ENCODE measurements around the gene ZNF787.

ZNF787 gene

DNA sequence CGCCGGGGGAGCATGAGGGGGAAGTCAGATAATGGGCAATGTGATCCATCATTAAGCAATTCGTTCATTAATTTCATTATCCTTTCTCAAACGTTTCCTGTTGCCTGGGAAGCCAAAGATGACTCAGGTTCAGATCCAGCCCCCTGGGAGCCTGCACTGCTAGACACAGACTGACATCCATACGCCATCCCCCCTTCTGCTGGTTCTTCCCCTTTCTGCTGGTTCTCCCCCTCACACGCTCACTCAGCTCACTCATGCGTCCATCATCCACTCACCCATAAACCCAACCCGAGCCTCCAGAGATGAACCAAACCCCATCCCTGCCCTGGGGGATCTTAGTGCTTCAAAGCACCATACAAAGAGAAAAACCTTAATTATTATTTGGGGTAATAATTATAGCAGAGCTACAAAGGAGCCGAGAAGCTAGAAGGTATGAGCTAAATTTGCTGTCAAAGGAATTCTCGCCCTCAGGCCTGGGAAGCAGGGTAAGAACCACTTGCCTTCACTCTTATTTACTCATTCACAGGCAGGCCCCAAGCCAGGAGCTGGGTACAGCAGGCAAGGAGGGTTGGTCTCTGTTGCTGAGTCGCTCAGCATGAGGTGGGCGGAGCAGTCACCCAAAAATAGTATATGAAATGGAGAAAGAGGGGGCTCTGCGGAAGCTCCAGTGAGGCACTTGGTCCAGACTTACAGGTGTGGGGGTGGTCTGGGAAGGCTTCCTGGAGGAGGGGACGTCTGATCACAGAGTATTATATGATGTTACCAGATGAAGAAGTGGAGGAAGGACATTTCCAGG, 13.0 kb upstream of the ZNF787 start:
- no peaks in the 10 kb centered on the region for H4K20me1 ChIP-seq (ENCODE audit: insufficient read depth, low read length)
- no peaks in the 10 kb centered on the region for H3K27me3 ChIP-seq (ENCODE audit: insufficient read depth, low read length, poor library complexity)
- H3K27ac ChIP-seq (ENCODE audit: low read length), result no peak overlapping the region
- H2AFZ ChIP-seq (ENCODE audit: low read depth, low read length), result no peak overlapping the region
- H3K79me2 ChIP-seq (ENCODE audit: insufficient read depth, low read length), result no peaks in the 10 kb centered on the region
- no peak overlapping the region for H3K4me3 ChIP-seq (ENCODE audit: low read depth in 1 of 2, low read length in 2 of 2)
- no peak overlapping the region for H3K4me2 ChIP-seq (ENCODE audit: insufficient read depth, low read length)
- H3K36me3 ChIP-seq (ENCODE audit: insufficient read depth, low read length), result no peaks in the 10 kb centered on the region
- H3K9me3 ChIP-seq (ENCODE audit: insufficient read depth, low read length, severe bottlenecking), result no peaks in the 10 kb centered on the region
- DNase-seq (no peak), ATAC-seq (ENCODE audit: insufficient read depth, low read depth) (no peak)
- no peak for TF ChIP-seq EZH2 (IDR thresholded peaks at IDR 0.05; ENCODE audit: borderline replicate concordance, low read depth, low read length, severe bottlenecking)
- TF ChIP-seq, protein P1, sequence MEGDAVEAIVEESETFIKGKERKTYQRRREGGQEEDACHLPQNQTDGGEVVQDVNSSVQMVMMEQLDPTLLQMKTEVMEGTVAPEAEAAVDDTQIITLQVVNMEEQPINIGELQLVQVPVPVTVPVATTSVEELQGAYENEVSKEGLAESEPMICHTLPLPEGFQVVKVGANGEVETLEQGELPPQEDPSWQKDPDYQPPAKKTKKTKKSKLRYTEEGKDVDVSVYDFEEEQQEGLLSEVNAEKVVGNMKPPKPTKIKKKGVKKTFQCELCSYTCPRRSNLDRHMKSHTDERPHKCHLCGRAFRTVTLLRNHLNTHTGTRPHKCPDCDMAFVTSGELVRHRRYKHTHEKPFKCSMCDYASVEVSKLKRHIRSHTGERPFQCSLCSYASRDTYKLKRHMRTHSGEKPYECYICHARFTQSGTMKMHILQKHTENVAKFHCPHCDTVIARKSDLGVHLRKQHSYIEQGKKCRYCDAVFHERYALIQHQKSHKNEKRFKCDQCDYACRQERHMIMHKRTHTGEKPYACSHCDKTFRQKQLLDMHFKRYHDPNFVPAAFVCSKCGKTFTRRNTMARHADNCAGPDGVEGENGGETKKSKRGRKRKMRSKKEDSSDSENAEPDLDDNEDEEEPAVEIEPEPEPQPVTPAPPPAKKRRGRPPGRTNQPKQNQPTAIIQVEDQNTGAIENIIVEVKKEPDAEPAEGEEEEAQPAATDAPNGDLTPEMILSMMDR (IDR thresholded peaks at IDR 0.05; ENCODE audit: borderline replicate concordance, extremely low read depth, low read length, poor library complexity, severe bottlenecking), result no peak
- H3K4me1 ChIP-seq (ENCODE audit: insufficient read depth, low read length), result no peaks in the 10 kb centered on the region
- no peak overlapping the region for H3K9ac ChIP-seq (ENCODE audit: low read depth, low read length)

DNA sequence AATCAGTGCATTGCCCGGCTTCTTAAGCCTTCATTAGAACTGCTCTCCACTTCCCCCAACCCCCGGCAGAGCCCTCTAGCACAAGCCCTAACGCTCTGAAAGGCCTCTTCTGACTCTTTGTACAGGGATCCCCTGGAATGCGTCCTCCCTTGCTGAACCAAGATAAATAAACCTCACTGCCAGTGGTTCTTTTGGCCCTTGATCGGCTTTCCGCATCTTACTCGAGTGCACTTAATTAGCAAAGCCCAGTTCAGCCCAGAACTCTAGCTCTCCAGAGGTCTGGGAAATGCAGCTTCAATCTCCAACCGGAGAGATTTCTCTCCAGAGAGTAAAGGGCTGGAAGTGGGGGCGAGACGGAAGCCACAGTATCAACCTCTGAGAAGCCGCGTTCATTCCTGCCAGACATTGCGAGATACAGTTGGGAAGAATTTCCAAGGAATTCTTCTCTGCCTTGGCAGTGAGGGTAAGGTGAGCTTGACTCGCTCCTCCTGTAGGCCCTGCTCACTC, 11.3 kb upstream of the ZNF787 start:
- no peaks in the 10 kb centered on the region for H4K20me1 ChIP-seq (ENCODE audit: insufficient read depth, low read length)
- no peak for TF ChIP-seq EZH2 (IDR thresholded peaks at IDR 0.05; ENCODE audit: borderline replicate concordance, low read depth, low read length, severe bottlenecking)
- TF ChIP-seq, protein P1 (IDR thresholded peaks at IDR 0.05; ENCODE audit: borderline replicate concordance, extremely low read depth, low read length, poor library complexity, severe bottlenecking), result no peak
- H3K4me3 ChIP-seq (ENCODE audit: low read depth in 1 of 2, low read length in 2 of 2), result no peak overlapping the region
- H3K27ac ChIP-seq (ENCODE audit: low read length), result no peak overlapping the region
- ATAC-seq (ENCODE audit: insufficient read depth, low read depth), result no peak
- H3K4me1 ChIP-seq (ENCODE audit: insufficient read depth, low read length), result no peaks in the 10 kb centered on the region
- H3K36me3 ChIP-seq (ENCODE audit: insufficient read depth, low read length), result no peaks in the 10 kb centered on the region
- no peak overlapping the region for H2AFZ ChIP-seq (ENCODE audit: low read depth, low read length)
- no peak overlapping the region for H3K4me2 ChIP-seq (ENCODE audit: insufficient read depth, low read length)
- H3K9me3 ChIP-seq (ENCODE audit: insufficient read depth, low read length, severe bottlenecking), result no peaks in the 10 kb centered on the region
- no peak for DNase-seq
- H3K27me3 ChIP-seq (ENCODE audit: insufficient read depth, low read length, poor library complexity), result no peaks in the 10 kb centered on the region
- no peaks in the 10 kb centered on the region for H3K79me2 ChIP-seq (ENCODE audit: insufficient read depth, low read length)
- H3K9ac ChIP-seq (ENCODE audit: low read depth, low read length), result no peak overlapping the region

GRCh38 chr19:56131651-56132050, 10.6 kb upstream of the ZNF787 start:
- H3K9ac ChIP-seq (ENCODE audit: low read depth, low read length), result no peak overlapping the region
- H3K27ac ChIP-seq (ENCODE audit: low read length), result no peak overlapping the region

More at GRCh38 chr19:56131651-56132050, 10.6 kb upstream of the ZNF787 start:
- Histone ChIP-seq H3K27me3 (ENCODE audit: insufficient read depth, low read length, poor library complexity) (no peaks in the 10 kb centered on the region), H3K4me1 (ENCODE audit: insufficient read depth, low read length) (no peaks in the 10 kb centered on the region), H4K20me1 (ENCODE audit: insufficient read depth, low read length) (no peaks in the 10 kb centered on the region), H3K4me3 (ENCODE audit: low read depth in 1 of 2, low read length in 2 of 2) (no peak overlapping the region), H3K9me3 (ENCODE audit: insufficient read depth, low read length, severe bottlenecking) (no peaks in the 10 kb centered on the region), H2AFZ (ENCODE audit: low read depth, low read length) (no peak overlapping the region), H3K36me3 (ENCODE audit: insufficient read depth, low read length) (no peaks in the 10 kb centered on the region), H3K79me2 (ENCODE audit: insufficient read depth, low read length) (no peaks in the 10 kb centered on the region), H3K4me2 (ENCODE audit: insufficient read depth, low read length) (no peak overlapping the region)
- no peak for DNase-seq
- no peak for ATAC-seq (ENCODE audit: insufficient read depth, low read depth)
- no peak for TF ChIP-seq EZH2 (IDR thresholded peaks at IDR 0.05; ENCODE audit: borderline replicate concordance, low read depth, low read length, severe bottlenecking)
- TF ChIP-seq, protein P1 (IDR thresholded peaks at IDR 0.05; ENCODE audit: borderline replicate concordance, extremely low read depth, low read length, poor library complexity, severe bottlenecking), result no peak
